Lung (tissue), 12 donors: ENCODE results near the gene PCSK6. TPM values are rescaled to one million over a fixed set of nuclear protein-coding genes. Genes with fewer than 3 reads are reported as not detected.

Source experiments
- ATAC-seq: fragments of 200-7000 bp; cut with Tn5 transposase; one replicate; pipeline ENCODE4 v1.9.1; 2020; ENCODE audit warnings: moderate number of reproducible peaks; ENCODE audit not compliant: insufficient read depth, low FRiP score
- DNase-seq, 3 donors: peaks; one replicate each; pipeline ENCODE4 v3.0.0-alpha.2; 2013 to 2017
- H3K27ac ChIP-seq, 2 donors: one replicate each; pipeline ENCODE4 v1.5.1; 2013; ENCODE audit warnings: mild to moderate bottlenecking in 2 of 2, moderate library complexity in 2 of 2, control low read depth in 1 of 2, inconsistent platforms in 1 of 2, low read depth in 1 of 2, low read length in 1 of 2
- H3K27me3 ChIP-seq, 3 donors: one replicate each; pipeline ENCODE4 v1.5.1; 2013; ENCODE audit warnings: low read length in 2 of 3; ENCODE audit not compliant: control insufficient read depth in 3 of 3, insufficient read depth in 3 of 3
- H3K36me3 ChIP-seq, 4 donors: one replicate each; pipeline ENCODE4 v1.5.1; 2013; ENCODE audit warnings: low read length in 4 of 4, mild to moderate bottlenecking in 1 of 4, moderate library complexity in 1 of 4; ENCODE audit not compliant: control insufficient read depth in 4 of 4, insufficient read depth in 4 of 4
- H3K4me1 ChIP-seq, 5 donors: one replicate each; pipeline ENCODE4 v1.5.1; 2013; ENCODE audit warnings: low read length in 5 of 5, mild to moderate bottlenecking in 2 of 5, moderate library complexity in 1 of 5; ENCODE audit not compliant: control insufficient read depth in 5 of 5, insufficient read depth in 5 of 5
- H3K4me3 ChIP-seq: one replicate; pipeline ENCODE4 v1.5.1; 2013; ENCODE audit warnings: mild to moderate bottlenecking, control low read depth, moderate library complexity
- H3K9ac ChIP-seq, 2 donors: one replicate each; pipeline ENCODE4 v1.5.1; 2013; ENCODE audit warnings: low read length in 2 of 2, control low read depth in 1 of 2; ENCODE audit not compliant: insufficient read depth in 1 of 2
- H3K9me3 ChIP-seq, 4 donors: one replicate each; pipeline ENCODE4 v1.5.1; 2013; ENCODE audit warnings: low read length in 3 of 4, mild to moderate bottlenecking in 1 of 4, moderate library complexity in 1 of 4; ENCODE audit not compliant: control insufficient read depth in 4 of 4, insufficient read depth in 3 of 4
- CTCF ChIP-seq: IDR thresholded peaks from 2 replicates; pipeline ENCODE4 v1.5.1; 2012; ENCODE audit warnings: mild to moderate bottlenecking; ENCODE audit errors: control extremely low read depth, extremely low read depth
- WGBS, 2 donors: extraction: QIAGEN DNeasy Blood & Tissue Kit; methylation state at CpG; one replicate each; pipeline ENCODE4 v1.1.7; 2013; 5-methylcytosine and 5-hydroxymethylcytosine counted together
- polyA plus RNA-seq, 2 donors: library from polyadenylated mRNA; stranded (reverse); fragments of 200-250 nt; gene quantifications; one replicate each; pipeline ENCODE4 v1.2.1, GENCODE V29; 2013
- total RNA-seq, 2 donors: library from RNA; depleted of rRNA in 1 of 2; stranded (reverse); fragments of >200 nt in 1 of 2; gene quantifications; one replicate each; pipeline ENCODE4 v1.2.1, GENCODE V29; 2014 to 2021
- donor health status: control.
- donor health status: control.
- donor health status: Bipolar disorder and iron deficiency.
- donor health status: healthy.
- donor health status: DM: yes; HTN: yes; CAD: no.

PCSK6 gene
- total and polyA plus RNA-seq, 4 donors: 4.6 to 41.0 (median 8.4) TPM

GRCh38 chr15:101482526-101483371 lies 6.8 kb downstream of the PCSK6 start:
- no peak for ATAC-seq
- no peak for DNase-seq
- H3K9me3 ChIP-seq: no peaks in the 10 kb centered on the region
- H3K36me3 ChIP-seq: no peaks in the 10 kb centered on the region
- no peaks in the 10 kb centered on the region for H3K4me1 ChIP-seq
- peaks cover 0 to 15% (median 0%) of the 10 kb centered on the region in 3 donors for H3K27me3 ChIP-seq
- no peak for TF ChIP-seq CTCF
- H3K27ac ChIP-seq: no peak overlapping the region
- no peak overlapping the region for H3K4me3 ChIP-seq
- no peak overlapping the region for H3K9ac ChIP-seq
- WGBS, 2 donors: 91 to 93% methylated on average over 21 of the region's 21 CpGs

DNA sequence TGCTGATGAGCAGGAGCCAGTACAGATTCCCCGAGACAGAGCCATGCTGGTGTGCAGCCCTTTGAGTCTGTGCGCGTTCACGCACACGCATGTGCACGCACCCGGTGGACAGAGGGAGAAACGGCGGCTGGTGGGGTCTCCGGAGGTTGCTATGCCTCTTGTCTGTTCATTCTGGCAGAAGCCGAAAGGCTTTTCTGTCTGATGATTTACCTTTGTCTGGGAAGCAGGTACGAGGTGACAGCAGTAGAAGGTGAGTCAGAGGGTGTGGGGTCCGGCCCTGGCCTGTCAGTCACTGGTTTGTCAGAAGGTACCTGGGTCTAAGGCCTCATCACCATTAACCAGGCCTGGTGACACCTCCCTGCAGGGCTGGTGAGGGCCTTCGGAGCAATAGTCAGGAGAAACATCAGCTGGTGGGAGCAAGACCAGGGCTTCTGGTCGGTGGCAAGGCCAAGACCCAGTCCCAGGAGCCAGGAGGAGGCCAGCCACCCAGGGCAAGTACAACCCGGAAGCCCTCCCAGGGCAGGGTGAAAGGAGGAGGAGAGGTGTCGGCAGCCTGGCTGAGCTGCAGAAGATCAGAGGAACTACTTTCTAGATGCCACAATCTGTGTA lies 7.5 kb downstream of the PCSK6 start:
- WGBS, 2 donors: 92 to 93% methylated on average over 17 of the region's 17 CpGs
- DNase-seq (no peak), ATAC-seq (no peak)
- Histone ChIP-seq H3K4me1 (no peaks in the 10 kb centered on the region), H3K27ac (no peak overlapping the region), H3K4me3 (no peak overlapping the region), H3K27me3 (peaks cover 0 to 9% (median 0%) of the 10 kb centered on the region in 3 donors), H3K9ac (no peak overlapping the region), H3K36me3 (no peaks in the 10 kb centered on the region), H3K9me3 (no peaks in the 10 kb centered on the region)
- no peak for TF ChIP-seq CTCF

GRCh38 chr15:101481381-101481705 lies 8.2 kb downstream of the PCSK6 start:
- H3K36me3 ChIP-seq: no peaks in the 10 kb centered on the region
- ATAC-seq (no peak), DNase-seq (no peak)
- H3K9me3 ChIP-seq: no peaks in the 10 kb centered on the region
- H3K9ac ChIP-seq: no peak overlapping the region
- WGBS, 2 donors: 87 to 90% methylated on average over 8 of the region's 8 CpGs
- no peak overlapping the region for H3K4me3 ChIP-seq
- no peak for TF ChIP-seq CTCF
- H3K27ac ChIP-seq: no peak overlapping the region
- H3K4me1 ChIP-seq: no peaks in the 10 kb centered on the region
- H3K27me3 ChIP-seq: peaks cover 0 to 3% (median 0%) of the 10 kb centered on the region in 3 donors
